GM18907 (cell line): ENCODE data around the gene STK39.

ENCODE experiments used
- ATAC-seq: cut with Tn5 transposase; IDR thresholded peaks from one replicate; pipeline ENCODE4 v1.9.1; 2021; ENCODE audit warnings: mild to moderate bottlenecking, moderate library complexity; ENCODE audit not compliant: unreplicated experiment

The STK39 gene

DNA sequence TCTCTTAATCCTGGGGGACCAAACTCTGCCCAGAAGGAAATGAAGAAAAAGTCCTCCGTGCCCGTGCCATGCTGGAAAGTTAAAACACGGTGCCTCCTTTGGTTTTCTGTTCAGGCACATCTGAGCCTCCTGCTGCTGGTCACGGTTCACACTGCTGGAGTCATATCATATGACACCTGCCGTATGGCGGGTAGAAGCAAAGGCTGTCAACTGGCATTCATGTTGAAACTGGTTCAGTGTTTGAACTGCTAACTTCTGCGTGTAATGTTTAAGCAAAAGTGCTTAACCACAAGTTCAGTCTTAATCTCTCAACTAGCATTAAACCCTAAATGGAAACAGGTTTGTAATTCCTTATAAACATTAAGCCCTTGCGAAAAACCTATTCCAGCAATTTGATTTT lies 3.1 kb downstream of the STK39 start:
- ATAC-seq, result no peak

DNA sequence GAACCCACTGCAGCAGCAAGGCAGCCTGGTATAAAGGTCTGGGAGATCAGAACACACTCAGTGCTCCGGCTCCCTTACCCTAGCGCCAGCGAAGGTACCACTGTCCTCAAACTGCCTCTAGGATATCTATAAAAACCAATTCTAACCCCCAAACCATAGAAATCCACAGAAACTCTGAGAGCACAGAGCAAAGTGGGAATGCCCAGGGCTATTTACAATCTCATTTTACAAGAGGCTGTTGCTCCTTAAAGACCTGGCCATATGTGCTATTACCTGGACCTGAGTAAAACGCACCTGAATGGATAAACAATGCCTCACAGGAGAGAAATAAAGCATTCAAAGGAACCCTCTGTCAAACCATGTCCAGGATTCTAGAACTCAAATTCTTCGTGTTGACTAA lies 4.3 kb downstream of the STK39 start:
- no peak for ATAC-seq

DNA sequence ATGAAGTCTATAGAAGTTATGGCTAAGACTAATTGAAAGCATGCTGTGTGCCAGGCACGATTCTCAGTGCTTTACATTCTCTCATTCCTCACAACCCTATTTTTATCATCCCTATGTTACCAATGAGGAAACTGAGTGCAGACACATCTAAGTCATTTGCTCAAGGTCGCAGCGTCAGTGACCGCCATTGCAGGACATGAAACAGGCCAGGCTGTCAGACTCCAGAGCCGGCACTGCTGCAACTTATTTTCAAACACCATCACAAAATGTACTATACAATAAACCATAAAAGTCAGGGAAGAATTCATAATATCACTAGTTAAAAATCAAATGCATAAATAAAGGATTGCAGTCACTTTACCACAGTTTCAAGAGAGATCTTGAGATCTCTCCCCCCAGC lies 5.6 kb downstream of the STK39 start:
- ATAC-seq, result no peak

DNA sequence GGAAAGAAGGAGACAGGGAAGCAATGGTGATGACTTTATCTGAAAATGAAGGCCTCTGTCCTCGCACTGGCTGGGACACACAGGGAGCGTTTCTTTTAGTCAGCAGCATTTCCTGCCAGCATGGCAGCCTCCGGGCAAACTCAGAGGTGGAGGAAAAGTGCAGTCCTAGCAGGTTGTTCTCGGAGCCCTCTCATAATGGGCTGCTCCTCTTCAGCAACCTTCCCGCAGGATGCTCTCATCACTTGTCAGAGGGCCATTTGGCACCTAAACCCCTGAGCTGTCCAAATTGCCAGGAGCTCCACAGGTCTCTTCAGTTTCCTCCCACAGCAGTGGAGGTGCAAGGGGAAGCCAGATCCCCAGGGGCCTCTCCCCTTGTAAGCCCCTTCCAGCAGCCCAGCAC lies 6.2 kb downstream of the STK39 start:
- ATAC-seq, result no peak

DNA sequence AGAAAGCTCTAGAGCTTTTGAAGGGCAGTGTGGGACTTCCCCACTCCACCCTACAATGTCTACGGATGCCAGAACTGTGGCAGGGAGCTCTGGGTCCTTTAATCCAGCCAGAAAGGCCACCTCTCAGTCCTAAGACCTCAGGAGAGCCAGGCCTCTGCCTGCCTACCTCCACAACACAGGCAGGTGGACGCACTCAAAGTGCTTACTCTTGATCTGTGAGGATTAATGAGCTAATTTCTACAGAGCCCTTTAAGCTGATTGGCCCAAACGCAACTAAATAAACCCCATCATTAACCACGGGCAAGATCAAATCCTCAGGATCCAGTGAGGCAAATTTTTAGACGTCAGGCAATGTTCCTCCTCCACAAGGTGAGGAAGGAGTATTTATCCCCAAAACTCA lies 8.1 kb downstream of the STK39 start:
- no peak for ATAC-seq

DNA sequence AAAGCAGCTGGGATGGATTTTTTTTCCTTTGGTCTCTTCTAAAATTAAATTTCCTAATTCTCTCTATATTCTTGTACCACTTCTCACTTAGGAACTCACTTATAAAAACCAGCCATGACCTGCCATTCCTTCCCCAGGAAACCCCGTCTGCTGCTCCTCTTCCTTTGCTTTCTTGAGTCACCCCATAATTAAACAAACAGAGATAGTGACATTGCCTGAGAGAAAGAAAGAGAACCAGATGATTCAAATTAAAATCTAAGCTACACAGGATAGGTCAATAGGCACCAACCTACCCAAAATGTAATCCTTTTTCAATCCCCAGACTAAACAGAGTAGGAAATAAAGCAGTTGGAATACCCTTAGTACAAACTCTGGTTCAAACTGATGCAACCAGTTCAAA lies 9.7 kb downstream of the STK39 start:
- ATAC-seq, result no peak

DNA sequence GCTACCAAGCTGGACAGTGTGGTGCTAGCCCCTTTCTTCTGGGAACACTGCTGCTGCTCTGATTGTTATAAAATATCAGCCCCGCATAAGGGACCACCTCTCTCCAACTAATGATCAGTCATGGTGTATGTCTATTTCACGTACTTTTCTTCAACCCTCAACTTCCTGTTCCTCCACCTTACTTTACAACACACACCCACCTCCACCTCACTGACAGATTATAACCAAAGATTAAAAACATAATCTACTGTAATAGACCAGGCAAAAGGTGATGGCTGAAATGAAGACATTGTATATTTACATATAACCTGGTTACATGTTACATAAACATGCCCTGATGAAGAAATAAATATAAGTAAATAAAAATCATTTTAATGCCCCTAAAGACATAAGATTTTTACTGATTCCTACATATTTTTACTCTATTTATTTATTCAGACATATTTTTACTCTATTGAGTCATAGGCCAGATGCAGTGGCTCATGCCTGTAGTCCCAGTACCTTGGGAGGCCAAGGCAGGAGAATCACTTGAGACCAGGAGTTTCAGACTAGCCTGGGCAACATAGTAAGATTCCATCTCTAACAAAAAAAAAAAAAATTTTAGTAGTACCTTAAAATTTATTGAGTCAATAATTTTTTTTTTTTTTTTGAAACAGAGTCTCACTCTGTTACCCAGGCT lies 12.8 kb downstream of the STK39 start:
- ATAC-seq, result no peak

DNA sequence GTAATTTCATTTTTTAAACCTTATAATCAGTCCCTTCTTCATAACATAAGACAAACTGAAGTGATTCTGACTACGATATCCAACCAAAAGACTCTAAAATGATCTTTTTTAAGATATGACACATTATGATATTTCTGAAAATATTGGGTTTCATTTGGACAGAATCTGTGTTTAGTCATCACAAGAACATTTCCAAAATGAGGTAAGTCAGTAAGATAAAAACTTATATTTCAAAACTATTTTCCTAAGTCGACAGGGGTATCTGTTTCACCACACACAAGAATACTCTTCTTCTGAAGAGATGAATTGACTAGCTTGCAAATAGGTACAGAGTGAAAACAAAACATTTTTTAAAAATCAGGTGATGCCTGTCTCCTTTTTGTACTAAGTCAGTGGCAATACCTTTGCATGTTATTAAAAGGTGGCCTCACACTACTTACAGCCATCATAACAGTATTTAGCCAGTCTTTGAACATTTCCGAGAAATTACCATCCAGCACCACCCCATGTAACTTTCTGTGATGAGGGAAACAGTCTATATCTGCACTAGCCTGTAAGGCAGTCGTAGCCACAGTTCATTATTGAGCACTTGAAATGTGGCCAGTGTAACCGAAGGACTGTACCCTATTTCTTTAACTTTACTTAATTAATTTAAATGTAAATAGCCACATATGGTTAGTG lies 13.5 kb downstream of the STK39 start:
- ATAC-seq, result no peak

DNA sequence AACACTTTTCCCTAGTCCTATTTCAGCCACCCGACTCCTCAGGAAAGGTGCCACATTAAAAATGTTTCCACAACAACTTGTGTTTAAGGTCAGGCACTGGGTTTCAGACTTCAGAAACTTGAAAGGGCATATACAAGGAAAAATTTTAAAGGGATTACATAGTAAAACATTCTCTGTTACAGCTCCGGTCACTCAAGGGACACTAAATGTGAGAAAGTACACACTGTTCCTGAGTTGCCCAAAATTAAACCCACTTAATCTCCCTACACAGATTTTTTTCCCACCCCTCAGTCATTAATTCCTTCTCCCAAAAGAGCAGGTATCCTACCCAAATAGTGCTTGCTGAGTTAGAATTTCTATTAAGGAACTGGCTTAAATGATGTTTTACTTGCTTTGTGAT lies 14.2 kb downstream of the STK39 start:
- no peak for ATAC-seq

DNA sequence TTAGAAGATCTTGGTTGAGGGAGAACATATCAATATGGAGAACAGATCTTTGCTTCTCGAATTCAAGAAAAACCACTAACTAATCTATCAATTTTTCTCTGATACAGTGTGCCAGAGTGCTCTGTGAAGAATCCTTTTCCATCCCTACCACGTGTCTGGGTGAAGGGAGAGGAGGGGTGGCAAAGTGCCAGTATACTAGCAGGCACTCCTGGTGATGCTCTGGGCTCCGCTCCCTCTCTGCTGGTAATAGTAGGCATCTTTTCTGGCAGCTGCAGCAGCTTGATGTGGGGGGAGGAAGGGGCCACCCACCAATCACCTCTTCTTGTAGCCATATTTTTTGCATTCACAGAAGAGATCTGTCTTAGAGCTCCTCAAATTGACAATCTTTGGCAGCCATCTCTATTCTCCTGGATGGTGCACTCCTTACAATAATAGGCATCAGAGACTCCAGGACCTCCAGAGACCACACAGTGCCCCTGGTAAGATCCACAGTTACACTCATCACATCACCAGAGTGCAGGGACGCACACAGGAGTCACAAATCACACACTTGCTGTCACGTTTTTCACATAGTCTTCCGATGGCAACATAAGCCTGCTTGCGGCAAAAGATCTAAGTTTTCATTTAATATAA lies 15.7 kb downstream of the STK39 start:
- no peak for ATAC-seq

DNA sequence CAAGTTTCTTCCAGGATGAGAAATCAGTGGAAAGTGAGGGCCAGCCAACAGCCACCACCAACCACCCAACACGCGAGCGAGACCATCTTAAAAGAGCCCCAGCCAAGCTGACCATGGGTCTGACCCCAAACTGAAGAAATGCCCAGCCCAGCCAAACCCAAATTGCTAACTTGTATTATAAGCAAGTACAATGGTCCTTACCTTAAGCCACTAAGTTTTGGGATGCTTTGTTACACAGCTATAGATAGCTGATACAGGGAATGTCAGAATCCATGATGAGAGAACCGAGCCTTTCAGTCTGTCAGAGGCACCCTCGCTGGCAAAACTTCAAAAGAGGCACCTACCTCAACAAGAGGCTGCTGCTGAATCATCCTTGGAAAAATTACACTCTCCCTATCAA lies 17.0 kb downstream of the STK39 start:
- no peak for ATAC-seq

DNA sequence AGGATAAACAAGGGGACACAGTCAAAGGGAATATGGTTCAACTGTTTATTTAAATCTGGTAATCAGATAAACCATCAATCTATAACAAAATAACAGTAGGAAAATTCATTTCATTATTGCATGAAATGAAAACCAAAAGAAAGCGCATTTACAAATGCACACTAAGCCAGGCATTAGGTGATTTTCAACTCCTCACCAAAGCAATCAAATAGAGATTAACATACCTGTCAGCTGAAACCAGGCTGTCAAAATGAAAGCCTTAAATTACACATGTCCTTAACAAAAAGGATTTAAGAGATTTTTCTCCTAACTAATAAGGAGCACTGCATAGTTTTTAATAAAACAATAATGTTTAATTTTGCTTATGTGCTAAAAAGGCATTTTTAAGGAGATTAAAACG lies 23.0 kb downstream of the STK39 start:
- ATAC-seq, result no peak

DNA sequence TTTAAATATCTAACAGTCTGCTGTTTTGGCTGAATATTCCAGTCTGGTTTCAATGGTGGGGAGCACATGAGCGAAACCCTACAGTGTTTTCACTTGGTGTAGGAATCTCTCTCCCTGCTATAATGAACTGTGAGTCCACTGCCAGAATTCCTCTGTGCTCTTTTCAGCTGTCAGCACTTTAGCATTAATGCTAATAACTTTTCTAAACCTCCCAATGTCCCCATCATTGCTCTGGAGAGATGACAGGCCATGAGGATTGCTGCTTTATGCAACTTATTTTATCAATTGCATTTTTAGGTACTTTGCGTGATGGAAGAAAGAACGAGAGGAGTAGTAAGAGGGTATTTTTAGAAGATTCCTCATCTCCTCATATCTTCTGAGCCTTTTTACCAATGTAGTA lies 25.3 kb downstream of the STK39 start:
- no peak for ATAC-seq

DNA sequence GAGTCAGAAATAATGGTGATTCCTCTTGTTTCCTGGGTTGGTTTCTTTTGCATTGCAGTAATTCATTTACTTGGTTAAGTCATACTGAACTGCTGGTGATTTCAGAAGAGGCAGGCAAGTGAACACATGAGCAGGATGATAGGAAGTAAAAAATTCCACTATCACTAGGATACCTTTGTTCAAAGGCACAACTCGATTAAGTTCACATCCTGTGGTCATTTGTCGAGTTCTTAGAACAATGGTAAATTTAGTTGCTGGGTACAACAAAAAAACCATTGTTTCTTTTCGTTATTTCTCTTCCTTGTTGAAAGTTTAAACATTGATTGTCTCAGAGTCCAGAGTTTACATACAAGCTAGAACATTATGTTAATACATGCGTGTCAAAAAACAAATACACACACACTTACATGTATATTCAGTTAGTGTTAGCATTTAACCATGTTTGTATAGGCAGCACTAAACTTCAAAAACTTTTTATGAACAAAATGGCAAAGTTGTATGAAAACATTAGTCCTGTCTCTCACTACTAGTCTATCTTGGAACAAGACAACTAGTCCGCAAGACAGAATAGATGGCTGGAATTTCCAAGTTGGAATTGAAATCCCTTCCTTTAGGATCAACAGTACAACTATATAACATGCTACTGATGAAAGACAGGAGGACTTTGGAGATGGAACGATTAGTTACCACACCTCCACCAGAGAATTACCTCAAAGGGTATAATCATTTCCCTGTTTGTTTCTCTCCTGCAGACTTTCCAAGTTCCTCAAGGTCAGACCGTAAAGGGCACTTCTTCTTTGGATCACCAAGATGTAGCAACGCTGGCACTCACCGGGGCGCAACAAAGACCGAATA lies 26.2 kb downstream of the STK39 start:
- ATAC-seq, result no peak

DNA sequence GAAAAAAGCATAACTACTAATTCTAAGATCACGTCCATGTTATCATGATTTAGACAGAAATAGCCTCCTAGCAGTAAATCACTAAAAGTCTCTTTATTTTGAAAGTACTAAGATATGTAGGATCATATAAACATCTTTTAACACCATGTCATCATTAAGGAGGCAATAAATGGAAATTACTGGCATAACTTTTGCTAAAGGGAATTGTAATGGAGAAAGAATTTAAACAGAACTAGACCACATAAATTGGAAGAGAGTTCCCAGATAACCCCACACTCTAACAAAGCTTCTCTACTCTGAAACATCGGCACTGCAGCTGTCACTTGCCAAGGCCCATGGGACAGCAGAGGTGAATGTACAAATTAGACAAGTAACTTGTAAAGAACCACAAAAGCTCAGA lies 29.5 kb downstream of the STK39 start:
- no peak for ATAC-seq

DNA sequence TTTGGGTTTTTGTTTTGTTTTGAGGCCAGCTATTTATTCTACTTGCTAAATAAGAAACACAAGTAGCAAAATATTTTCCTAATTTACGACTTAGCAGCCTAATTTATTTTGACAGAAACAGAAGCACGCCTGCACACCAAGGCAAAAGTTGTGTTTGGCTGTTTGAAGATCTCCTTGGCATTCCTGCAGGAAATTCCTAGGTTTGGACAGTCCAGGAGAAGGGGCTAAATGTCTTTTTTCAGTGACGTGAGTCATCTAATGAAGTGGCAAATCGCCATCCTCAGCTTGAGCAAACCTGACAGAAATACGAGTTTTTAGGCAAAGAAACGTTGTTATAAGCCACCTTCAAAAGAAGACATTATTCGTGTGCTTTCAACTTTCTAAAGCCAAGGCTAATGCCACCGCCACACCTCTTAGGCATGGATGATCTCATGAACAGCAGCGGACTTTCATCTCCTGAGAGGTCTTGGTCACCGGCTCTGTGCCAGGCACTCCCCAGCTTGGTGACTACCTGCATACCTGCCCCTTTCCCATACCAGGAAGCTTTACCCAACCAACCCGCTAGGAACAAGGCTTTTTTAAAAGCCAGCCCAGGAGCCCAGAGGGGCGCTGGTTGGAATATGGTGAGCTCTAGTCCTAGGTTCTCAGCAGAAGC lies 30.9 kb downstream of the STK39 start:
- ATAC-seq, result no peak

DNA sequence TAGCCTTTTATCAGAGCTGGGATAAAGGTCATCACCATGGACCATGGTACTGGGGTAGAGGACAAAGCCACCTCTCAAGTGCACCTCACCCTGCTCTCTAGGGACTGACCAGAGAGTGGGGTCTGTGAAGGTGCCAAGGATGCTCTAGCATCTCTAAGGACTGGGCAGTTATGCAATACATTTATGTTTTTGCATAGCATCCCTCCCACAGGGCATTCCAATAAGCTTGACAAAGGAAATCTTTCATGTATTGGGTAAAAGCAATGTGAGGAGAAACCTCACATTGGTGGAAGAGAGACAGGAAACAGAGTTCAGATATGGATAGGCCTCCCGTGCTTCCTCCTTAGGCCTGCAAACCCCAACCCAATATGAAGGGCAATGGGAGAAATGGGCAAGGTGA lies 31.6 kb downstream of the STK39 start:
- ATAC-seq, result no peak

DNA sequence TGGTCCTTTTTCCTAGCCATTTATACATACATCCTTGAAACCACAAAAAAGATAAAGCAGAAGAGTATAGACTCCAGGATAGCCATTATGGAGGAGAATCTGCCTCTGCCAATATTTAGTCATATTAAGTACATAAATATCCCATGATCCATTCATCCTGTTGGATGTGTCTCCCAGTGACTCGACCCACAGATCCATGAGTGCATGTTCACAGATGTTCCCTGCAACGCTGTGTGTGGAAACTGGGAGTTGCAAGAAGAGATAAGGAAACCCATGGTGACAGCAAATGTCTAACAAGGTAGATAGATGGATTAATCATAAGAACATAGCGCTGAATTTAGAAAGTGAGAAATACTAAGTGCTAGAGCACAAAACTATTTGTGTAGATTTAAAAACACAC lies 34.5 kb downstream of the STK39 start:
- ATAC-seq, result no peak

DNA sequence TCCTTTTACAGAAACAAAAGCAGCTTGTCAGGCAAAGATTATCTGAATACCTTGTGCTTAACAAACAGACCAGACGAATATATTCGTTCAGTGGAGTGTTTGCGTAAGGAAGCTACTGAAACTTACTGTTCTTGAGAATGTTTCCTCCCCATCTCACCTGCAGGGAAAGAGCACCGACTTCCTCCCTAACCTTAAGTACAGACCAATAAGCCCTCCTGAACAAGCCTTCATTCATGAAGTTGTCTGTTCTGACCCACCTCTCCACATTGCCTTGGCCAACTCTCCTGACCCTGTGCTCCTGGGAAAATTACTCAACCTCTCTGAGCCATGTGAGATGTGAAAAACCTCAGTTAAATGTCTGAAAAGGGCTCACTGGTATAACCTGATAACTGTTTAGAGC lies 35.2 kb downstream of the STK39 start:
- no peak for ATAC-seq

DNA sequence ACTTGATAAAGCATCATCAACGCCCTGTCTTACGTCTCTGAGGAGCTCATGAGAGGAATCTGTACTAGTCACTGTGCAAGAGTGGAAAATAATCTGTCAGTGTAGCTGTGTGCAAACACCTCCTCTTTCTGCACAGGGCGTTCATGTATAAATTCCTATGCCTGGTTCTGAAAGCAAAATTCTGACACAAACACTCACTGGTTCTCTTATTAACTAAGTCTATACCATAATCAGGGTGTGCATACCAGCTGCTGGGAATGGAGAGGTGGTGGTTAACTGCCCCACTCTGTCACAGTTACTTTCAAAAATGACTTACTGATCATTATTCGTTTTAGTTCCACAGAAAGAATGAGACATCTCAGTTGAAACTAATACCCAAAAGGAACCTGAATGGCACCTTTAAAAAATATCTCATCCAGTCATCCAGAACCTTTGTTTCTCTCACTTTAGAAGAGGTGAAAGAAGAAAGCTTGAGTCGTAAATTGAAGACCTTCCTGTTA lies 35.7 kb downstream of the STK39 start:
- peak; percentile 88 for ATAC-seq
